IPS-NIHi11 (cell line): ENCODE data around the gene PALLD.
A peak's percentile ranks its signal among the peaks of the same experiment; 100 is the strongest.

Experiments
- DNase-seq: peaks from one replicate; pipeline ENCODE4 v3.0.0; 2012; ENCODE audit warnings: mixed read lengths, low spot score

Gene PALLD

DNA sequence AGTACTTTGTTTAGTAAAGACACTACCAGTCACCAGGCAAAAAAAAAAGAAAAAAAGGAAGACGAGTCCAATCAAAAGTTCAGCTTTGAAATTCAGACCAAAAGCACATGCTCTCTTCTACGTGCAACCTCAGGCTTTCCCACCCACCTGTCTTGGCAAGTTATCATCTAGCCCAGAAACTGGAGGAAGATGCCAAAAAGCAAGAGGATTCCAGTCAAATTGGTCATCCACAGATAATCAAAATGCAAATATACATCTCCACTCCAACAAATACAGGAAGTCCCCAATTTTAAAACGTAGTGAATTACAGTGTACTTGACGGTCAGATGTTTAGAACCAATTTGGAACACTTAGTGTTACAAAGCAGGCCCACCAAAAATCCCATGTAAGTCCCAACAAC lies 96.5 kb downstream of the PALLD start:
- no peak for DNase-seq

DNA sequence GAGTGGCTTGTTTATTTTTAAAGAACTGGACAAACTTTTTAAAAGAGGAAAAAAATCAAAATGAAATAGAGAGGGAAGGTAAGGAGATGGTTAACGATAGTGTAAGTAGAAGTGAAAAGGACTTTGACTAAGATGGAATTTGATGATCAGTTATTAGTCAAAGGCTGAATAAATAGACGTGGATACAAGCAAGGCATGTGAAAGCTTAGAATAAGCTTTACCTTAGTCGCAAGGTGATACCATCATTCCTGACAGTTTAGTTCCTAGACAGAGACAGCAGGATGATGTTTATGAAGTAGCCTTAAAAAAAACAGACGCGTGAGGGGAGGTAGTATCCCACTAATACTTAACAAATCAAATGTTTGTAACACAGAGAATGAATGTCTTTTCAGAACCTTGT lies 97.3 kb downstream of the PALLD start:
- no peak for DNase-seq

- no peak for DNase-seq
These were observed 101.3 kb downstream of the PALLD start for GRCh38 chr4:168598191-168598590.

- DNase-seq, result no peak
These were observed 104.1 kb downstream of the PALLD start for GRCh38 chr4:168600796-168601583.

- DNase-seq, result no peak
These were observed 105.0 kb downstream of the PALLD start for GRCh38 chr4:168601899-168602298.

DNA sequence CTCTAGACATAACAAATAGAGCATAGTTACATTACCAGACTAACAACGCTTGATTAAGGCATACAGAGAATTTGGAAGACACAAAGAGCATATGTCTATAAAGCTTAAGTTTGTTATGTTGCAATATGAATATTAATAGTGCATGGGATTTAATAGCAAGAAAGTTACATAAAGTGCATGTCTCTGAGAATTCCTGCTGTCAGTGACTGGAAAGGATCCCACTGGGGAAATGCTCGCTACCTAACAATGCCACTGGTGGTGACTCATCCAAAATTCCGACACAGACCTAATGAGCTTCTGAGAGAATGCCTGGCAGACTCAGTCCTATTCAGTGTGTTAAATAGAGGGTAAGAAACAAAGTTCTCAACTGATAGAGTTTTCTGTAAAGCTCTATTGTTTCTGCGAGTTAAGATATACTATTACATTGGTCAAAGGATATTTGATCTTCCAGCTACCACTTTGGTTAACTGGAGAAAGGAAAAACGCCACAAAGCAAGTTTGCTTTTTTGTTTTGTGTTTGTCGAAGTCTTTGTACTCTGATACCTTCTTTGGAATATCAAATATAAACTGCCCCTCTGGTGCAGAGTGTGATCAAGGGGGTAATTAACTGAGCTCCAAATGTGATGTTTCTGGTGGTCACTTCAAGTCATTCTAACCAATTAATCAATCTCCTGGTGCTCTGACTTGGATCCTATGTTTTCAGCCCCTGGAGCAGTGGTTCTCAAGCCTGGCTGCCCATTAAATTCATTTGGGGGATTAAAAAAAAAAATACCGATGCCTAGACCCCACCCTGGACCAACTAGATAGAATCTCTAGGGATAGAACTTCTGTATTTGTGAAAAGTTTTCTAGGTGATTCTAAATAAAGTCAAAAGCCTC lies 107.9 kb downstream of the PALLD start:
- peak; percentile 54 for DNase-seq

- DNase-seq, result no peak
These were observed 108.6 kb downstream of the PALLD start for GRCh38 chr4:168605411-168605810.

- no peak for DNase-seq
These were observed 110.4 kb downstream of the PALLD start for GRCh38 chr4:168607215-168607614.

GRCh38 chr4:168608771-168609170 lies 111.9 kb downstream of the PALLD start:
- no peak for DNase-seq

DNA sequence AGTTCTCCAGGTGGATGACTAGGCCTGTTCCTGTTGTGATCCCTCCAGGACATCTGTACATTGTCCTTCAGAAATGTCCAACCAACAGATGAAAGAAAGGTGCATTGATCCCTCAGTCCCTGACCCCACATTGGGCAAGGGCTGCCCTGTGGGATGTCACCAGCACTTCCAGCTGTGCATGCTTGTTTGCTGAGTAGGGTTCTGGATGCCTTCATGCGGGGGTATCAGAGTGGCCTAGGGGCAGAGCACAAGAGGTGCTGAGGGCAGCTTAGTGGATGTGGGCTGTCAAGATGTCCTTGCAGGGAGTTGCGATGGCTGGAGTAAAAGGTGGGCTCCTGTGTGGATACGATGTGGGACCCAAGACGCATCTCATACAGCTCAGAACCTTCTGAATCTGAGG lies 112.5 kb downstream of the PALLD start:
- no peak for DNase-seq

DNA sequence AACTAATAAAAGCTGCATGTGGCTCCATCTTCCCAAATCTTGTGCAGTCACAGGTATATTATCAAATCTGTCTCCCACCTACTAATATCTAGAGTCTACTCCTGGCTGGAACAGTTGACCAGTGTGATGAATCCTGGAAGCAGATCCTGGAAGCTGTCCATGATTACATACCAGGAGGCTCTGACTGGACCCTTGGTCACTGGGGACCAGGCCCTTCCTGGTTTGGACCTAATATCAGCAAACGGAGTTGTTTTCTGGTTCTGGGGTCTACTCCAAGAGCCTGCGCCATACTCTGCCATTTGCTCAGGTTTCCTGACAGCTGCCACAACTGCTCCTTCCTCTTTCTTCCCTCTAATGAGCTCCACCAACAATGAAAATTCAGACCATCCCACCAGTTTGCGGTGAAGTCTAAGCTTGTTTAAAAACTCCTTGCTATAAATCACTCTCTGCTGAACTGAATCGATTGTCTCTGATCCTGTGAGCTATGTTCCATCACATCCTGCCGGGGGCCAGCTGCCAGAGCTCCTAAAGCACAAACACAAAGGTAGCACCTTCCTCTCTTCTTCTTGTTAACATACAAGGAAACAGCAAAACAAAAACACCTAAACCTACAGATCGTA lies 114.2 kb downstream of the PALLD start:
- DNase-seq, result no peak

GRCh38 chr4:168612450-168613135 lies 115.7 kb downstream of the PALLD start:
- no peak for DNase-seq

DNA sequence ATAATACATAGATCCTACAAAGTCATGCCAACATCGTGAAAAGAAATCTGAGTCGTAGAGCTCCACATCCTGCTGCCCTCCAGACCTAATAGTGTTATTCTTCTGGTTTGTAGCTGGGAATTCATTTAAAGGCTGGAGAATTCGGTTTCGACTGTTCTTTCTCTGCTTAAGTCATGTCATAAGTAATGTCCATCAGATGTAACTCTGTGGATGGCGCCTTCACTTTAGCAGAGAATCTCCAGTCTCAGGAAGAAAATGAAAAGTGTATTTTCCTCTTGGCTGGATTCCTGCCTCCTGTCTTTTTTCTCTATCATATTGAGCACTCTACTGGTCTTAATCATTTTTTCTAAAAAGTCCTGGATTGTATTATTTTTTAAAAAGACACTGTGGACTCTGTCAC lies 117.0 kb downstream of the PALLD start:
- DNase-seq, result no peak

DNA sequence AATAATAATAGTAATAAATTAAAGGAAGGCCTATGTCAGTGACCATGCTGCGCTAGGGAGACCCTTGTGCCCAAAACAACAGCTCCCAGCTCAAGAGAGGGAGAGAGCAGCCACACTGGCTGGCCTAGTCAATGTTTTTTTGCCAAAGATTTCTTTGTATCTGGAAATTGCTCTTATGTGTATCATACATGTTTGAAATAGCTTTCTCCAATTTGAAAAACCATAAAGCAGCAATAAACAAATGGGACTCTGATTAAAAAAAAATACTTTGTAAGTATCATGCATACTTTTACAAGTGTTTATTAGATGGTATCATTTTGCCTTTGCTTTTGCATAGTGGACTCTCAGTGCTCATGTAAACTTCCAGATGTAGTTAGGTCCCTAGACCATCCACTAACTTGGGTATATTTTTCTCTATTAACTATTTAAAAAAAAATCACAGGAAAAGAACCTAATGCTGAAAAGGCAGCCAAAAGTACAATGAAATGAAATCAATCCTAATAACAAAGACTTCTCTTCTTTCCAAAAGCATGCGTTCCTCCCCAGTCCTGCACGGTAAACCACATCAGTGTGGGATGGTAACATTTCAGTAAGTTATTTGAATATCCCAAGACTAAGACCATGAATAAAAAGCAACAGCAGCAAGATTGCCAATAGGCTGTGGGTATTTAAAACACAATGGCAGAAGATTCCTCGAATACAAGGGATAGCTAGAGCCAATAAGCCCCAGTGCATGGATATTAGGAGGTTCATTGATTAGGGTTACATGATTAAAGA lies 117.6 kb downstream of the PALLD start:
- DNase-seq, result no peak

DNA sequence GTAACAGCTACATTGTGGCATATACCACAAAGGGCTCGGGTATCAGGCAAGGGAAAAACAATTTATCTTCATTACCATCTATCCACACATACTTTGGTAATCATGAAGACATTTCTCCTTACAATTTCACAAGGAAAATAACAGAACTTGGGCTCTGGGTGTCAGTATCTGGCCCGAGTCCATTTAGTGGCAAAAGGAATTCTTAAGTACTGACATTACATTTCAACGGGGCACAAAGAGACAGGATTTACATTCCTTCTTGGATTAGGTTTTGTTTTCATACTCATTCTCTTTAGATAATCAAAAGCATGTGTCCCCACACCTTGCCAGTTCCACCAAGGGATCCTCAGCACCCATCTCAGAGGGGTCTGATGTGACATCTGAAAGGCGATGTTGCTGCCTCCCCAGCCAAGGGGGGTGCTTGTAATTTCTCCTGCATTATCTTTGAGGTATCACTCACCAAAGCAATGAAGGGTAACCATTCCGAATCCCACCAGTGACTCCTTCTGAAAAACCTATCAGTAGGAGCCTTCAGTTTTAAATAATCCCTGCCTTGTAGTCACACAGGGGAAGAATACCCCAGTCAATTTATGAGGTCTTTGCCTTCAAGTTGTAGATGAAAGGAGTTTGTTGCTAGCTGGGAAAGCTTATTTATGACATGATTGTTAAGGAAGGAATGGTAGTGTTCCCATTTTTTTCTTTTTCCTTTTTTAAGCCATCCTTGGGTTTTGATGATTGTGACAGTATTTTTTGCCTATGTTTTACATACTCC lies 118.6 kb downstream of the PALLD start:
- DNase-seq, result no peak

DNA sequence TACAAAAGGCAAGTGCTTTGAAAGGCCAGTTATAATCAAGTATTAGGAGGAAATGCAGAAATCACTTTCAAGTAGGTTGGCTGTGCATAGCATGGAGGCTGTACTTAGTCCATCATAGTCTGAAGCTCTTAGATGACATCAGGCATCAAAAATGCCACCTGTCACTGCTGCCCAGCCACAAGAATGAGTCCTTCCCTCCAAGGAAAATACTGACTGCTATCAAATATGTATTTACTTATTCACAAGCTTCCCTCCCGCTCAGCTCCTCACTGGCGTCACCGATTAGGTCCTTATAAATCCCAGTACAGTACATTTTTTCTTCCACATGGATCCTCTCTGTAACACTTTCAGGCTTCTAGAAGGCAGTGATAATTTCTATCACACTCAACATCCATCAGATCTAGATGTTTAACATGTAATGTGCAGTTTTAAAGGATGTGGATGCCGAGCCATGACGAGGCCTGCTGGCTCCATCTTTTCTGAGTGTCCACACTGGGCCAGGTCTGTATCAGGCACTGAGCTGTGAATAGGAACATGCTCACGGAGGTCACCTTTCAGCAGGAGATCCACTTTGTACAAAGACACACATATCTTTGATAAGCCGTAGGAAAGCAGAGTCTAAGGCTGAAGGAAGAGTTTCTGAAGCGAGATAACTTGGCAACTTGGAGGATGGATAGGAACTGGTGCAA lies 121.9 kb downstream of the PALLD start:
- no peak for DNase-seq

- no peak for DNase-seq
These were observed 122.4 kb downstream of the PALLD start for GRCh38 chr4:168619266-168619631.

GRCh38 chr4:168621806-168622589 lies 125.1 kb downstream of the PALLD start:
- no peak for DNase-seq

DNA sequence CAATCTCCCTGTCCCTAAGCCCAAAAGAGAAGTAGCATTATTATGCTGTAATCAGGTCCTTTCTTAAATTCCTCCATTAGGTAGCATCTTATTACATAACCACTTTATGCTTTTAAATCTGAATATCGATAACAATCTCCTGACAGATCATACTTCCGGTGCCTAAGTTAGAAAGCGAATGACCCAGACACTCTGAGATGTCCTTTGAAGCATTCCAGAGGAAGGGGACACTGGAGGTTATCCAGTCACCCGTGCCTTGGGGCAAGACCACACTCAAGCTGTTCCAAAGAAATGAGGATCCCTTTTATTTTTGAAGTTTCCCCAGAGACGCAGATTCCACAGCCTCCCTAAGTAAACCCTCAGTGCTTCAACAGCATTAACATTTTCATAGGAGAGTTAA lies 125.7 kb downstream of the PALLD start:
- DNase-seq, result no peak
